Omental fat pad (tissue), 4 donors: ENCODE results near the gene VPS52. TPM values are rescaled to one million over a fixed set of nuclear protein-coding genes. Genes with fewer than 3 reads are reported as not detected.
A peak's percentile ranks its signal among the peaks of the same experiment; 100 is the strongest.

Source experiments
- ATAC-seq: fragments of 150-250 bp; one replicate; pipeline ENCODE4 v1.9.1; 2016; ENCODE audit warnings: mild to moderate bottlenecking, moderate library complexity; ENCODE audit not compliant: low FRiP score
- DNase-seq: peaks from one replicate; pipeline ENCODE4 v3.0.0-alpha.2; 2019; ENCODE audit warnings: low spot score
- total RNA-seq, 4 donors: library from RNA; depleted of rRNA; stranded (reverse); fragments of >200 nt; gene quantifications; one replicate each; pipeline ENCODE4 v1.1.0, GENCODE V29; 2016
- TF ChIP-seq, protein P1 (sequence below), 3 donors: fragments of 450-650 bp; IDR thresholded peaks; one replicate each; pipeline ENCODE4 v1.5.1; 2016 to 2017; ENCODE audit warnings: antibody characterized with exemption in 3 of 3, mild to moderate bottlenecking in 3 of 3, moderate library complexity in 2 of 3

Gene VPS52
- total RNA-seq, 4 donors from 2014 or later: 20.2 to 54.5 (median 34.3) TPM

DNA sequence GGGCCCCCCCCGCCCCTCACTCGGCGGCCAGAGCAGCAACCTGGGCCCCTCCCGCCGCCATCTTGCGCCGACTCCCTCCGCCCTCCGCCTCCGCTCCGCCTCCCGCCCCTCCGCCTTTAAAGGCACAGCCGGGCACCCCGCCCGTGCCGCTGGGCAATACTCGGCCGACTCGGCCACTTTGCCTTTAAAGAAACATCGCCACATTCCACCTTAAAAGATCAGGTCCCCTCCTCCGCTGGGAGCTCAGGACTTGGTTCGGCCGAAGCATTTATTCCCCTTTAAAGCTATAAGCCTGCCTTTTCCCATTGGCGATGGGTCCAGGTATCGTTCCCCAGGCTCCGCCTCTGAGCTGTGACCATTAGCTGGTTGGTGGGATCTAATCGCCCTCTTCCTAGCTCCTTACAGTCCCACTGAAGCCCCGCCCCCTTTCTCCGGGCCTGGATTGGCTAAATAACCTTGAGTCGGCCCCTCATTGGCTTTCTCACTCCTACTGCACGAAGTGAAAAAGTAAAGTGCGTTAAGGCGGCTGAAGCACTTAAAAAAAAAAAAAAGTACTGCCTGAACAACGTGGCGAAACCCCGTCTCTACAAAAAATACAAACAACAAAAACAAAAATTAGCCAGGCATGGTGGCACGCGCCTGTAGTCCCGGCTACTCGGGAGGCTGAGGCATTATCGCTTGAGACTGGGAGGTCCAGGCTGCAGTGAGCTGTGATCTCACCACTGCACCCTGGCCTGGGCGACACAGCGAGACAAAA, 46.2 kb upstream of the VPS52 start, which contains the start of gene ZBTB22:
TSS of gene ZBTB22 (minus strand) at position 76 of the 757 bp plus-strand sequence. CDS start 828 bp downstream, outside the sequence.
- peak; percentile 99 for DNase-seq
- peak; percentile 67 for ATAC-seq
- TF ChIP-seq, protein P1, sequence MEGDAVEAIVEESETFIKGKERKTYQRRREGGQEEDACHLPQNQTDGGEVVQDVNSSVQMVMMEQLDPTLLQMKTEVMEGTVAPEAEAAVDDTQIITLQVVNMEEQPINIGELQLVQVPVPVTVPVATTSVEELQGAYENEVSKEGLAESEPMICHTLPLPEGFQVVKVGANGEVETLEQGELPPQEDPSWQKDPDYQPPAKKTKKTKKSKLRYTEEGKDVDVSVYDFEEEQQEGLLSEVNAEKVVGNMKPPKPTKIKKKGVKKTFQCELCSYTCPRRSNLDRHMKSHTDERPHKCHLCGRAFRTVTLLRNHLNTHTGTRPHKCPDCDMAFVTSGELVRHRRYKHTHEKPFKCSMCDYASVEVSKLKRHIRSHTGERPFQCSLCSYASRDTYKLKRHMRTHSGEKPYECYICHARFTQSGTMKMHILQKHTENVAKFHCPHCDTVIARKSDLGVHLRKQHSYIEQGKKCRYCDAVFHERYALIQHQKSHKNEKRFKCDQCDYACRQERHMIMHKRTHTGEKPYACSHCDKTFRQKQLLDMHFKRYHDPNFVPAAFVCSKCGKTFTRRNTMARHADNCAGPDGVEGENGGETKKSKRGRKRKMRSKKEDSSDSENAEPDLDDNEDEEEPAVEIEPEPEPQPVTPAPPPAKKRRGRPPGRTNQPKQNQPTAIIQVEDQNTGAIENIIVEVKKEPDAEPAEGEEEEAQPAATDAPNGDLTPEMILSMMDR (IDR thresholded peaks at IDR 0.05): peak in 1 of 3 donors; percentile 5

DNA sequence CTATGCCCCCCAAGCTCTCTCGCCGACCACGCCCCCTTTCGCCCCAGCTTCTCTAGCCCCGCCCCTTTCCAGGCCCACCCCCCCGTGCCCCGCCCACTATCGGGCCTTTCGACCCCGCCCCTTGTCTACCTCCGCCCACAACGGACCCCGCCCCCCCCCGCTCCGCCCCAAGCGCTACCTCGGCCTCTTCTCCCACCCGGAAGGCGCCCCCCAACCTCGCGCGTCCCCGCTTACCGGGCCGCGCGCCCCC, 45.7 kb upstream of the VPS52 start:
- ATAC-seq (no peak), DNase-seq (no peak)
- TF ChIP-seq, protein P1 (IDR thresholded peaks at IDR 0.05): no peak

DNA sequence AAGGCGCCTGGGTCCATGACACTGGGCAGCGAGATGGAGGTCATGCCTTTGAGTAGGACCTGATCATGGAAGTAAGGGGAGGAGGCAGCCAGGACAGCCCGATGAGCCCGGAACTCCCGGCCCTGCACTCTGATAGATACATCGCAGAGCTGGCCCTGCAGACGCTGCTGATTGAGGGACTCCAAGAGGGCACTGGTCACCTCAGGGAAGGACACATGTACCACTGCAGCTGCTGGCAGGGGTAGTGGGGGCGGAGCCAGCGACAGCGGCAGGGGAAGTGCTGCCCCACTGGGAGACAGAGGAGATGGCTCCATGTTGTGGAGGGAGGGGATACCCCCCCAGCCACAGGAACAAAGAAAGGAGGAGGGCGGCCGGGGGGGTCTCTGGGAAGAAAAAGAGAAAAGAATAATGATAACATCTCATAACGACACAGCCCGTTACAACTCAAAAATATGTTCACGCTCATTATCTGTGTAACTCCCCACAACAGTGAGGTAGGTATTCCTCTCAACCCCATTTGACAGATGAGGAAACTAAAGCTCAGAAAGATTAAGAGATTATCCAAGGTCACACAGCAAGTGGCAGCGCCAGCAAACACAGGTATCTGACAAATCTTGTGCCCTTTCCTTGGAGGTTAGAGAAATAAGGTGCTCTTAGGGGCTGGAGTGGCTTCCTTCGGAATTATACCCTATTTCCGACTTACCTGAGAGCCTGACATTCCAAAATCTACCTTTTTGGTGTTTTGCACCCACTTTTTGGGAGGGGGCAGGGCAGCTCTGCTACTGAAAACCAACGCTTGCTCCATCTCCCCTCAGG, 45.1 kb upstream of the VPS52 start:
- ATAC-seq: no peak
- DNase-seq: no peak

DNA sequence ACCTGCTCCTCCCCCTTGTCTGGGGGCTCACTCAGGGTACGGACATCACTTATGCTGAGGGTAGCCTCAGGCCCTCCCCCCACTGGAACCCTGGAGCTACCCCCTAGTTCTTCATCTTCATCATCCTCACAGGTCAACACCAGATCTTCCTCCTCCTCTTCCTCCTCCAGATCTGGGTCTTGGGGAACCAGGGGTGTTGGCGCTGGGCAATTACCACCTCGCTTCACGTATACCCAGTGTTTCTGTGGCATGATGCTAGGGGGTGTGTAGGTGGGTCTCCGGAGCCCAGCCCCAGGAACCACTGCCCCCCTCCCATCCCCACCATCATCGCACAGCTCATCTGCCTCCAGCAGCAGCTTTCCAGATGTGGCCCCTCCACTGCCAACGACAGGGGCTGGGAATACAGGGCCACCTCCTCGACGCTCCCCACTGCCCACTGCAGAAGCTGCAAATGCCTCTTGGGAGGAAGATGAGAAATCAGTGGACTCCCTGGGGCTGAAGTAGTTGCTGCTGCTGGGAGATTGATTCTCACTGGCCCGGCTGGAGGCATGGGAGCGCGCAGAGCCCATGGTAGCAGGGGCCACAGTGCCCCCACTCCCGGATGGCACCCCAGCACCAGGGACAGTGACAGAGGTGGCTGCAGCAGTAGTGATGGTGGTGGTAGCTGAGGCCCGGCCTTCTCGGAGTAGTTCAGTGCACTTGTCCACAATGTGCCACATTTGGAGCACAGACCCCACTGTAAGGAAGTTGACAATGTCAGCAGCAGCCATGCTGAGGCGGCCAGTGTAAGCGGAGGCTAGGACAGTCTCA, 44.3 kb upstream of the VPS52 start:
- TF ChIP-seq, protein P1 (IDR thresholded peaks at IDR 0.05): no peak
- DNase-seq (no peak), ATAC-seq (no peak)

More for the DNA sequence above, 45.1 kb upstream of the VPS52 start:
- TF ChIP-seq, protein P1 (IDR thresholded peaks at IDR 0.05): no peak

DNA sequence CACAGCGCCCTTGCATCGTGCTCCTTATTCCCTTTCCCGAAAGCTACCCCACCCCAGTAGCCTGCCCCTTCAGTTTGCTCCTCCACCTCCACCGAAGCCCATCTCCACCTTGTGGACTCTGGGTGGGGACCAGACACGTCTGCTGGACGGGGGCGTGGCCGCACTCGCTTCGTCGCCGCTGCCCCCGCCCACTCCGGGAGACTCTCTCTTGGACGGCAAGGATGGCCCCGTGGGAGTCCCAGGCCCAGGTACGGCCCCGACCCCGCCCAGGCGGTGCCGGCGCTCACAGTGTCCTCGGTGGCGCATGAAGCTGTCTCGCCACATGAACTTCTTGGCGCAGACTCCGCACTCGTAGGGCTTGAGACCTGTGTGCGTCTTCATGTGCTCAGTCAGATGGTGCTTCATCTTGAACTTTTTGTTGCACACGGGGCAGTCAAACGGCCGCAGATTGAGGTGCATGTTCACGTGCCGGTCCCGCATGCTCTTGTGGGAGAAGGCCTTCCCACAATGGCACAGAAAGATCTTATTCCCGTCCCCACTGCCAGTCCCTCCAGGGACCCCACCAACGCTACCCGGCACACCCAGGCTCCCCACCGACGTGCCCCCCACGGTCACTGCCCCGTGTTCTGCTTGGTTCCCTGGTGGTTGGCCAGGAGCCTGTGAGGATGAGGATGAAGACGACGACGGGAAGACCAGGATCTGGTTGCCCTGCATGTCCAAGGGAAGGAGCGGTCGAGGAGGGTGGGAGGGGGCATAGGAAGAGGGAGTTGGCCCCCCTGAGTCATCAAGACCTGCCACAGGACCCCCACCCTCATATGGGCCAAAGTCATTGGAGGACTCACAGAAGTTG, 43.5 kb upstream of the VPS52 start:
- DNase-seq (no peak), ATAC-seq (no peak)
- TF ChIP-seq, protein P1 (IDR thresholded peaks at IDR 0.05): no peak

DNA sequence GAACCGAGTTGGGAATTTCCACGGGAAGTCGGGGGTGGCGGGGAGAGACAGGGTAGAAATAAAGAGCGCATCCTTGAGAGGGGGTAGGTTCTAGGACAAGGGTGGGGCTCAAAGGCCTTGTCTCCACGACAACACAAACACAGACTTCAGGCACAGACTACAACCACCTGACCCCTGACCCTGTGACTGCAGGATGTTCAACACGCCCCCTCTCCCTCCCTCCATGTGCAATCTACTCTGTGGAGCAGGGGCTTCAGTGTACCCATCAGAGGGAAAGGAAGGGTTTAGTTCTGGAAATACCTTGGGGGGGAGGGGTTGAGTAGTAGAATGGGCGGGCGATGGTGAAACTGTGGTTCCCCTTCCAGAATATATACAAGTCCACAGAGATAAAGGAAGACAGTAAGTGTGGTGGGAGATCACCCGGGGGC, 42.9 kb upstream of the VPS52 start:
- ATAC-seq (peak; percentile 67), DNase-seq (peak; percentile 80)
- TF ChIP-seq, protein P1 (IDR thresholded peaks at IDR 0.05): no peak
